ENCODE results near the gene SPATA3. TPM values are rescaled to one million over a fixed set of nuclear protein-coding genes. Genes with fewer than 3 reads are reported as not detected.

SPATA3 gene
- total RNA-seq, 1 donor = not detected

DNA sequence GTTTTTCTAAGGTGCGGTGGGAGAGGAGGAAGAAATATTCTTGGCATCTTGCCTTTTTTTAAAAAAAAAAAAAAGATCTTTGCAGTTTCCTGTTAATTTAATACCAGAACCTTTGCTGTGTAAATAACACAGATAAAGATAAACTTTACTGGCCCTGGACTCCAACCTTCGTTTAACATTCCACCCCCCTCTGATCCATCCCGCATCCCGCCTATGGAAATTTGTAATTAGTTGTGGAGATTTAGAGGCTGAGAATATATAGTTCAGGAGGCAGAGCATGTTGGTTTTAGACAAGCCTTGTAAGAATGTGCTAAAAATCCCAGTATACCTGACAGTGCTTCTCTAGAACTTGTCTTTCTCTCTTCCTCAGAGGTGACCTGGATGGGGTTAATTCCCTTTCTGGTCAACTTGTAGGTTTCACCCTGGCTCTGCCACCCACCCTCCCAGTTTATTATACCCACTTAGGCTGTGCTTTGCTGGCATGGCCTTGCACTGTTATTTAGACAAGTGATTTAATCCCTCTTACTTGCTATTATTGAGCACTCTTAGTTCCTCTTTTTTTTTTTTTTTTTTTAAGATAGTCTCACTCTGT, 38.5 kb downstream of the SPATA3 start:
- no peak overlapping the region for H3K4me3 ChIP-seq (ENCODE audit: low read depth, low read length)
- no peak for DNase-seq (ENCODE audit: low read depth)
- TF ChIP-seq, protein P1, sequence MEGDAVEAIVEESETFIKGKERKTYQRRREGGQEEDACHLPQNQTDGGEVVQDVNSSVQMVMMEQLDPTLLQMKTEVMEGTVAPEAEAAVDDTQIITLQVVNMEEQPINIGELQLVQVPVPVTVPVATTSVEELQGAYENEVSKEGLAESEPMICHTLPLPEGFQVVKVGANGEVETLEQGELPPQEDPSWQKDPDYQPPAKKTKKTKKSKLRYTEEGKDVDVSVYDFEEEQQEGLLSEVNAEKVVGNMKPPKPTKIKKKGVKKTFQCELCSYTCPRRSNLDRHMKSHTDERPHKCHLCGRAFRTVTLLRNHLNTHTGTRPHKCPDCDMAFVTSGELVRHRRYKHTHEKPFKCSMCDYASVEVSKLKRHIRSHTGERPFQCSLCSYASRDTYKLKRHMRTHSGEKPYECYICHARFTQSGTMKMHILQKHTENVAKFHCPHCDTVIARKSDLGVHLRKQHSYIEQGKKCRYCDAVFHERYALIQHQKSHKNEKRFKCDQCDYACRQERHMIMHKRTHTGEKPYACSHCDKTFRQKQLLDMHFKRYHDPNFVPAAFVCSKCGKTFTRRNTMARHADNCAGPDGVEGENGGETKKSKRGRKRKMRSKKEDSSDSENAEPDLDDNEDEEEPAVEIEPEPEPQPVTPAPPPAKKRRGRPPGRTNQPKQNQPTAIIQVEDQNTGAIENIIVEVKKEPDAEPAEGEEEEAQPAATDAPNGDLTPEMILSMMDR (IDR thresholded peaks at IDR 0.05; ENCODE audit: insufficient read depth, low read depth, low read length) = no peak

DNA sequence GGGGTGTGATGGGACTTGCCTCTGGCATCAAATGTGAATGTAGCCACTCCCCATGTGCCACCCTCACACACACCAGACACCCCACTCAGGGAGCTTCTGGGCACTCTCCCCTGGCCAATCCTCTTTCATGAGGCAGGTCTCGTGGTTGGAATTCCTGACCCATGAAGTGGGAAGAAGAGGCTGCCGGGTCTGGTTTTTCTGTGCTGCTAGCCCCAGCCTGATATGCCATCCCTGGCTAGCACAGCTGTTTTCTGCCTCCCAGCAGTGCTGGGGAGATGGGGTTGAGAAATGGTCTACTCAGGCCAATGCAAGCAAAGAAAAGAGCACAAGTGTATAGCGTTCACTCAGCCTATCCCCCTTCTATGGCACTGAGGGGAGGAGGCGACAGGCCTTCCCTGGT, 40.2 kb downstream of the SPATA3 start:
- DNase-seq (ENCODE audit: low read depth) = no peak
- no peak overlapping the region for H3K4me3 ChIP-seq (ENCODE audit: low read depth, low read length)
- TF ChIP-seq, protein P1 (IDR thresholded peaks at IDR 0.05; ENCODE audit: insufficient read depth, low read depth, low read length) = no peak

DNA sequence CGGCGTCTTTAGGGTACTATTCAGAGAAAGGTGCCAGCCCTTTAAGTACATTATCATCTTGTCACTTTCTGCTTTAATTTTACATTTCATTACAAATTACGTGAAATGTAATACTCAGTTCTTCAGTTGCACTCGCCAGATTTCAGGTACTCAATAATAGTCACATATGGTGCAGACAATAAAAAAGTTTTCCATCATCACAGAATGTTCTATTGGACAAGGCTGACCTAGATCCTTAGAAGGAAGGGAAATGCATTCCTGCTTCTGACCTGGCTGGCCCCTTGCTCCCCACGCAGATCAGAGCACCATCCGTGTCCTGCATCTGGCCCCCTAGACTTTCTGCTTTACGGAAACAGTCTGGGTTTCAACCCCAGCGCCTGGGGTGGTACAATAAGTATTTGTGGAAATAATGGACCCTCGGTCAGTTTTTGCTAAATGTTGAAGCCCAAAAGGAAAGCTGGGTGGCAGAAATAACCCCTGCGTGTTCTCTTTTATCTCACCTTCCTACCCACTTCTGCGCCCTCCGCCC, 40.7 kb downstream of the SPATA3 start:
- TF ChIP-seq, protein P1 (IDR thresholded peaks at IDR 0.05; ENCODE audit: insufficient read depth, low read depth, low read length) = no peak
- no peak overlapping the region for H3K4me3 ChIP-seq (ENCODE audit: low read depth, low read length)
- no peak for DNase-seq (ENCODE audit: low read depth)

DNA sequence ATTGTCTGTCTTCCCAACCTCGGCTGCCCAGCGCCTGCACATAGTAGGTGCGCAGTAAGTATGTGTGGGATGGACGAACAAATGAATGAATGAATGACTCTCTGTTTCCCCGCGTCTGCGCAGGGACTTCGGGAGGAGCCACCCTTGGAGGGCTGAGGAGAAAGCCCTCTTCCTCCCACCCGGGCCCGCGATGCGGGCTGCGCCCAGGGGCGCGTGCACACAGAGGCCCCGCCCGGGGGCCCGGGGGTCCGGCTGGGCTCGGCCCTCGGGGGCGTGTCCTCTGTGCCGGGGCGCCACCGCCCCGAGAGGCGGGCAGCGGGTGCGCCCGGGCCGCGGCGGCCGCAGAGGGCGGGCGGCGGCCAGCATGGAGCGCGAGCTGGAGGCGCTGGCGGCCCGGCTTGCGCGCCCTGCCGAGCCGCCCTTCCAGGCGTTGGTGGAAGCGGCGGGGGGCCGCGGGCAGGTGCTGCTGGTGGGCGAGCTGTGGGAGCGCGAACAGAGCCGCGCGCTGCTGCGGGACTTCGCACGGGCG, 41.3 kb downstream of the SPATA3 start, which contains the start of gene C2orf72:
TSS of gene C2orf72 (plus strand) at position 322 of the 529 bp plus-strand sequence. CDS start at position 365, 43 bp downstream.
- peak within 1 kb of the TSS; percentile 9 for H3K4me3 ChIP-seq (ENCODE audit: low read depth, low read length)
- TF ChIP-seq, protein P1 (IDR thresholded peaks at IDR 0.05; ENCODE audit: insufficient read depth, low read depth, low read length) = no peak
- DNase-seq (ENCODE audit: low read depth) = no peak

DNA sequence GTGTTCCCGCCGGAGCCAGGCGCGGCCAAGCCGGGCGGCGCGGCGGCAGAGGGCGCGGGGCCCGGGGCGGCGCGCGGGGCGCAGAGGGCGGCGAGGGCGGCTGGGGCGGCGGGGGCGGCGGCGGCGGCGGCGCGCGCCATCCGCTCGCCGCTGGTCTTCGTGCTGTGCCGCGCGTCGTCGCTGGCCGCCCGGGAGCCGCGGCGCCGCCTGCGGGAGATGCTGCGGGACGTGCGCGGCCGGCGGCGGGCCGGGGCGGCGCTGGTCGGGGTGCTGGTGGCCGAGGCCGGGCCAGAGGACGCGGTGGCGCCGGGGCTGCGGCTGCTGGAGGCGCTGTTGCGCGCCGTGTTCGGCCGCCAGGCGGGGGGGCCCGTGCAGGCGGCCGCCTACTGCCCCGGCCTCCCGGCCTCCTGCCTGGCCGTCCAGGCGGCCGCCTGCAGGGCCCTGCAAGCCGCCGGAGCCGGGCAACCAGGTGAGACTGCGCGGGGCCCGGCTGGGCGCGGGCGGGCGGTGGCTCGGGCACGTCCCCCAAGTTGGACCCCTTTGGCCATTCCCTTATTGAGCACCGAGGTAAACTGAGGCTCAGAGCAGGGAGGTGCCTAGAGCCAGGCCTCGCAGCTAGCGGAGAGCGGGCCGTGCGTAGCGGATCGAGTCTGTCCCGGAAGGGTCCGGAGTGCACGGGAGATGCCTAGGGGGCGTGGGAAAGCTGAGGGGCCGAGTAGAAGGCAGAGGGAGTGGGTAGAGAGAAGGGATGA, 42.0 kb downstream of the SPATA3 start:
- TF ChIP-seq, protein P1 (IDR thresholded peaks at IDR 0.05; ENCODE audit: insufficient read depth, low read depth, low read length) = no peak
- DNase-seq (ENCODE audit: low read depth) = no peak

DNA sequence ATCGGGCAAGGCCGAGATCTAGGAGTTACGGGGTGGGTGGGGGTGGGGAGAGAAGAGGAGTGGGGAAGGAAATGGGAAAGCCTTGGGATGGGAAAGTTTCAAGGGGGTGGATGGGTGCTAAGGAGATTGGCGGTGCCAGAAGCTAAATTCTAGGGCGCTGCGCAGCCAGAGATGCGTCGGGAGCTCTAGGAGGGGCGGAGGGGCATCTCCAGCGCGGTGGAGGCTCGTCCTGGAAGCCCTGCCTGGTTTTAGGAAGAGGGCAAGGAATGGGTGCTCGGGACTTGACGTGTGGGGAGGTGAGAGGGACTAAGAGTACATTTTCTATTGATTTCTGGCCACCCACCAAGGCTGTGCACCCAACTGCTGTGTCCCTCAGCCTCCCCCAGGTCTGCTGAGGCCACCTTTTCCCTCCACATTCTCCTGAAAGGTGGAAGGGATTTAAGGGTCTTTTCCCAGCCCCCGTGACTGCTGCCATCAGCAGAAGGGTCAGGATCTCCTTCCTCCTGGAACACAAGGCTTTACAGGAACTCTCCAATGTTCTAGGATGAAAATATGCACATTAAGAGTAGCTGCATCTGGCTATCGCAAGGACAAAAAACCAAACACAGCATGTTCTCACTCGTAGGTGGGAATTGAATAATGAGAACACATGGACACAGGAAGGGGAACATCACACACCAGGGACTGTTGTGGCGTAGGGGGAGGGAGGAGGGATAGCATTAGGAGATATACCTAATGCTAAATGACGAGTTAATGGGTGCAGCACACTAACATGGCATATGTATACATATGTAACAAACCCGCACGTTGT, 42.8 kb downstream of the SPATA3 start:
- no peak for DNase-seq (ENCODE audit: low read depth)
- TF ChIP-seq, protein P1 (IDR thresholded peaks at IDR 0.05; ENCODE audit: insufficient read depth, low read depth, low read length) = no peak
- H3K4me3 ChIP-seq (ENCODE audit: low read depth, low read length) = no peak overlapping the region

More for the DNA sequence above, 42.0 kb downstream of the SPATA3 start:
- no peak overlapping the region for H3K4me3 ChIP-seq (ENCODE audit: low read depth, low read length)
